GM18858 (cell line): Measurements from ENCODE around the gene PCBP2.
"Not testable (repeated sequence)": the region's sequence is repeated elsewhere in the genome, so short reads cannot be mapped to it uniquely, and the experiment has no call there.

Source experiments
- ATAC-seq: cut with Tn5 transposase; IDR thresholded peaks from one replicate; pipeline ENCODE4 v1.9.1; 2021; ENCODE audit not compliant: unreplicated experiment

The PCBP2 gene

GRCh38 chr12:53441040-53441833 lies 10.7 kb upstream of the PCBP2 start, which contains the start of gene PRR13:
Gene PRR13, plus strand, starts transcription at chr12:53441734. Its CDS starts 981 bp downstream, at chr12:53442715.
- ATAC-seq: peak; percentile 97

- no peak for ATAC-seq
Measured at GRCh38 chr12:53443955-53444354, 7.9 kb upstream of the PCBP2 start.

- ATAC-seq: not testable (repeated sequence)
Measured at GRCh38 chr12:53444593-53445325, 7.1 kb upstream of the PCBP2 start.

- ATAC-seq: no peak
Measured at GRCh38 chr12:53450936-53451335, 966 bp upstream of the PCBP2 start.

- no peak for ATAC-seq
Measured at GRCh38 chr12:53452159-53453077, 516 bp downstream of the PCBP2 start.

DNA sequence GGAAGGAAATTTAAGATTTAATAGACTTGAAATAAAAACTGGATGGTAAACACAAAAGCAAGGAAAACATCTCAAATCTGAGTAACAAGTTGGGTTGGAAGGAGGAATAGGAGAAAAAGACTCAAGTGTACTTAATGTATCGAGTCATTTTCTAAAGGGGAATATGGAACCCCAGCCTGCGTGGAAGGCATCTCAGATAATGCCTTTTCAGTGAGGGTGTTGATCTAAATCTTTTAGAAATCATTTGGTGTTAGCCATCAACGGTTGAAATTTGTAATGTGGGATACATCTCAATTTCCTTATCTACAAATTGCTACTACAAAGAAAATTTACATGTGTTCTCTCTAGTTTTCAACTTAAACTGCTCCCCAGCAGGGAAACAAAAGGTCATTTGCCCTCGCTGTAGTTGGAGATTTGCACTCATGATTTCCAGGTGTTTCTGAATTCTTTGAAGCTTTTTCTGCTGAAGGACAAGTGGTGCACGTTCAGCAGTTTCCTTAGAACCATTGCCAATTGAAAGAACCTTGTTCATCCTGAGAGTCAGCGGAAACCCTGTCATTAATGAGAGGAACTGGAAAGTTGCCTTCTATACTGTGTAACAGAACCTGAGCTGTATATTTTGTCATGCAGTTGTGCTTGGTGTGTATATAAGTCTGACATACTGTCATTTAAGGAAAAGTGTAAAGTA lies 2.2 kb downstream of the PCBP2 start:
- no peak for ATAC-seq

GRCh38 chr12:53454707-53455106 lies 2.8 kb downstream of the PCBP2 start:
- ATAC-seq: no peak

DNA sequence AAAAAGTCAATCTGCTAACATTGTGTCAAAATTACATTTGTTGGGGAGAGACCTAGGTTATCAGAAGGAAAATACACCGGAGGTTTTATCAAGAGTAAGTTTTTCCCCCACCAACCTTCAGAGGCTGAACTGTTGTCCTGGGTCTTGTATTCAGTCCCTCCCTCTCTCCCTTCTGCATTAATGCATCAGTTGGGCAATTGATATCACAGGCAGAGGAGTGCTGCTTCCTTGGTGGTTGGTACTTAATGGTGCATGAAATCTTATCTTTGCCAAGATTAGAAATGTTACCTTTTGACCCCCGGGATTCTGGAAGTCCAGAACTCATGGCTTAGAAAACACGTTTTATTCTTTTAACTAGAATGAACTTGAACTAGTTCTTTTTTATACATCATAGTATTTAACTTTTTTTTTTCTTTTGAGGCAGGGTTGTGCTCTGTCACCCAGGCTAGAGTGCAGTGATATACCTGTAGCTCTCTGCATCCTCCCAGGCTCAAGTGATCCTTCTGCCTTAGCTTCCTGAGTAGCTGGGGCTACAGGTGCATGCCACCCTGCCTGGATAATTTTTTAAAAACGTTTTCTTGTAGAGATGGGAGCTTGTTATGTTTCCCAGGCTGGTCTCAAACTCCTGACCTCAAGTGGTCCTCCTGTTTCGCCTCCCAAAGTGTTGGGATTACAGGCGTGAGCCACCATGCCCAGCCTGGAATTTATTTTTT lies 4.9 kb downstream of the PCBP2 start:
- no peak for ATAC-seq

DNA sequence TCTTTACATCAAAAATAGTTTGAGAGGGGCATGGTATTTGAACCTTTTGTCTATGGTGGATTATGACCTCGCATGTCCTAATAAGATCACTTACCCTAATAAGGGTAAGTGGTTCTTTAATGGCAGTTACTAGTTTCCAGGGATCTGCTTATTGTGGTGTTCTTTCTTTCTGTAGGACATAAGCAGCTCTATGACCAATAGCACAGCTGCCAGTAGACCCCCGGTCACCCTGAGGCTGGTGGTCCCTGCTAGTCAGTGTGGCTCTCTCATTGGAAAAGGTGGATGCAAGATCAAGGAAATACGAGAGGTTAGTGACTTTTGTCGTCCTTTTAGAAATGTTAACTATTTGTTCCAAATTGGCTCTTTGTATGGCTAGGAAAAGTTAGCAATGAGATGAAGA lies 7.2 kb downstream of the PCBP2 start:
- ATAC-seq: no peak

- no peak for ATAC-seq
Measured at GRCh38 chr12:53461059-53461458, 9.2 kb downstream of the PCBP2 start.

- ATAC-seq: no peak
Measured at GRCh38 chr12:53461591-53461990, 9.7 kb downstream of the PCBP2 start.

- ATAC-seq: no peak
Measured at GRCh38 chr12:53462935-53463334, 11.0 kb downstream of the PCBP2 start.

DNA sequence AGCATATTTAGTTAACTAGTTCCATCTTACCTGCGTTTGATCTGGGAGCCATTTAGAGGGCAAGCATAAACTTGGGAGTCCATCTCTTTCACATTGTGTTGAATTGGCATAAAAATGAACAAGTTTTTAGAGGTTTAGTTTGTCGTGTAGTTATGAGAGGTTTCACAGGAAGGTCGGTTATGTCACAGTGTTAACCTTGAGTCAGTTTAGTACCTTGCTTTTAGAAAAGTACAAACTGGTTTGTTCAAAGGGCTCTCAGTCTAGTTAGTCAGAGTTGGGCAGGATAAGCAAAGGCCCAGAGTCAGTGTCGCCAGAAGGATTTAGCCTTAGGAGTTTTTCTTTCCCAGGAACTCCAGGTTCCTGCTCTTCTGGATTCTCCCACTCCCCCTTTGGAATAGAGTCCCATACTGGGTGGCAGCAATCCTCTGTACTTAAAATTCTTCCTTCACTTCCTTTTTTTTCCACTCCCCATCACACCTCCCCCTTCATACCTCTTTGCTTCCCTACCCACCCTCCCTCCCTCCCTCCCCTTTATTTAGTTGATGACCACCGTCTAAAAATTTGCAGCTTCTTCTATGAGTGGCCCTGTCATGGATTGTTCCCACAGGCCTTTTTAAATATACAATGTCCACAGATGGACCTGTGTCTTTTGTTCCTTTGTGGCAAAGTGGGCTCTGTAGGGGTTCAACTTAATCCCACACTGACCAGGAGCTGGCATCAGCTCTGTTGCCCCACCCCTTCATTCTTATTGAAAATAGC lies 12.1 kb downstream of the PCBP2 start:
- no peak for ATAC-seq

- ATAC-seq: no peak
Measured at GRCh38 chr12:53464685-53465418, 12.9 kb downstream of the PCBP2 start.

DNA sequence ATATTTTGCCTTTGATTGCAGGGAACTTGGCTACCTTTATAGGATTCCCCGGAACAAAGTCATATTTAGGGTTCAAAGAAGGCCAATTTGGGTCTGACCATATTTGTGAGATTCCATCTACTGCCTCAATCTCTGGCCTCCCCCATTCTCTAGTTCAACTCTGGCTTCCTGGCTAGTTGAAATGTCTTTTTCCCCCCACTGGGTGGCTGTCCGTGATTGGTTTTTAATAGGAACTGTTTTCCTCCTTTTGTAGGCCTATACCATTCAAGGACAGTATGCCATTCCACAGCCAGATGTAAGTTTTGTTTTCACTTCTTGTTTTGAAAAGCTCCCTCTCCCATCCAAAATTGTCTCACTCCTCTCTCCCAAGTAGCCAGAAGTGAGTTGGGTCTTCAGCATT lies 13.8 kb downstream of the PCBP2 start:
- no peak for ATAC-seq

- no peak for ATAC-seq
Measured at GRCh38 chr12:53466640-53467039, 14.7 kb downstream of the PCBP2 start.

- ATAC-seq: no peak
Measured at GRCh38 chr12:53467082-53467481, 15.2 kb downstream of the PCBP2 start.

GRCh38 chr12:53467880-53468279 lies 16.0 kb downstream of the PCBP2 start:
- ATAC-seq: no peak

DNA sequence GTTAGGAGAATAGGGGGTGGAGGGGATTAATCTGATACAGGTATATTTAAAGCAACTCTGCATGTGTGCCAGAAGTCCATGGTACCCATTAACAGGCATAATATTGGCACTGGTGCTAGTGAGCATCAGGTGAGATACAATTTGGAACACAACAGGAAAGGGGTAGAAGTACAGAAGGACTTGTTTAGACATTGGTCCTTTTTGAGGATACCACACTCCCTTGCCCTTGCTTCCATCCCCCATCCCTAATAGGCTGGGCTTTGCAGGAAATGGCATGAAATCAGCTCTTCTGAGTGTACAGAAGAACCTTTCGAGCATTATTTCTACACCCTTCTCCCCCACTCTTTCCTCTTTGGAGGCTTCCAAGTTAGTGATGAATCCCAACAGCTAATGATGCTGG lies 16.4 kb downstream of the PCBP2 start:
- ATAC-seq: no peak
